ENCODE results near the gene GPSM1.

DNA sequence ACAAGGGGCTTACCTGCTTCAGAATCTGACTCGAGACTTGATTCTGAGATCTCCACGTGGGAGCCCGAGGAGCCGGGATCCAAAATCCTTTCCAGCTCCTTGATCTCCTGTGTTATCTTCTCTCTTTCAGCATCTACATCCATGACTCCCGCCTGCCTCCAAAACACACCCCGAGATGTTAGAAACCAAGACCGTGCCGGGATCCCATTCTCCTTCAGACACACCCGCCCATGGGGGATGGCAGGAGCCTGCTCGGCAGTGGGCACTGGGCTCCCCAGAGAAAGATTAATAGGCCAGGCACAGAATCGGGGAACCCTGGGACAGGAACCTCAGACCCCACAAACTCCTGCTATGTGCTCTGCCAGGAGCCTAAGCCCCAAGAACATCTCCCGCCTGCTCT lies 70.9 kb downstream of the GPSM1 start:
- TF ChIP-seq HDAC2 (IDR thresholded peaks at IDR 0.05) (no peak), SIX5 (IDR thresholded peaks at IDR 0.05; ENCODE audit: borderline replicate concordance in 1 of 2, insufficient read depth in 1 of 2, low read depth in 1 of 2, low read length in 2 of 2) (no peak), POLR2AphosphoS5 (IDR thresholded peaks at IDR 0.05; ENCODE audit: control insufficient read depth, insufficient read depth, low read depth, low read length) (no peak), BRF1 (IDR thresholded peaks at IDR 0.05; ENCODE audit: borderline replicate concordance, extremely low read depth, insufficient read length) (no peak), ZNF282 (CRISPR knock-in tag; IDR thresholded peaks at IDR 0.05) (no peak), CTCF (IDR thresholded peaks at IDR 0.05 in 2 of 3, conservative IDR thresholded peaks at IDR 0.05 in 1 of 3; ENCODE audit: insufficient read depth in 2 of 3, low read depth in 1 of 3, low read length in 3 of 3) (no peak), POLR2A (conservative IDR thresholded peaks at IDR 0.05) (no peak), XRCC3 (IDR thresholded peaks at IDR 0.05) (no peak), TRIM24 (IDR thresholded peaks at IDR 0.05) (no peak), ZNF324 (CRISPR knock-in tag; IDR thresholded peaks at IDR 0.05) (no peak)

Data from K562 (cell line).